PC-3 (cell line): ENCODE results near the gene TNFSF13.

Source experiments
- EZH2 ChIP-seq: fragments of 300-600 bp; sonication (generic); IDR thresholded peaks from one replicate; pipeline ENCODE4 v1.6.1; 2017; ENCODE audit warnings: antibody characterized with exemption, mild to moderate bottlenecking, low read length; ENCODE audit not compliant: unreplicated experiment
- EZH2phosphoT487 ChIP-seq: fragments of 300-600 bp; sonication (generic); IDR thresholded peaks from 2 replicates; pipeline ENCODE4 v1.6.1; 2018; ENCODE audit warnings: mild to moderate bottlenecking, antibody characterized with exemption, low read length, borderline replicate concordance
- TF ChIP-seq, protein P1 (sequence below): fragments of 300-600 bp; sonication (generic); conservative IDR thresholded peaks from 2 replicates; pipeline ENCODE4 v1.5.1; 2017; ENCODE audit warnings: antibody characterized with exemption, low read depth, mild to moderate bottlenecking, low read length

- TF ChIP-seq, protein P1, sequence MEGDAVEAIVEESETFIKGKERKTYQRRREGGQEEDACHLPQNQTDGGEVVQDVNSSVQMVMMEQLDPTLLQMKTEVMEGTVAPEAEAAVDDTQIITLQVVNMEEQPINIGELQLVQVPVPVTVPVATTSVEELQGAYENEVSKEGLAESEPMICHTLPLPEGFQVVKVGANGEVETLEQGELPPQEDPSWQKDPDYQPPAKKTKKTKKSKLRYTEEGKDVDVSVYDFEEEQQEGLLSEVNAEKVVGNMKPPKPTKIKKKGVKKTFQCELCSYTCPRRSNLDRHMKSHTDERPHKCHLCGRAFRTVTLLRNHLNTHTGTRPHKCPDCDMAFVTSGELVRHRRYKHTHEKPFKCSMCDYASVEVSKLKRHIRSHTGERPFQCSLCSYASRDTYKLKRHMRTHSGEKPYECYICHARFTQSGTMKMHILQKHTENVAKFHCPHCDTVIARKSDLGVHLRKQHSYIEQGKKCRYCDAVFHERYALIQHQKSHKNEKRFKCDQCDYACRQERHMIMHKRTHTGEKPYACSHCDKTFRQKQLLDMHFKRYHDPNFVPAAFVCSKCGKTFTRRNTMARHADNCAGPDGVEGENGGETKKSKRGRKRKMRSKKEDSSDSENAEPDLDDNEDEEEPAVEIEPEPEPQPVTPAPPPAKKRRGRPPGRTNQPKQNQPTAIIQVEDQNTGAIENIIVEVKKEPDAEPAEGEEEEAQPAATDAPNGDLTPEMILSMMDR = no peak
- TF ChIP-seq EZH2 (no peak), EZH2phosphoT487 (no peak)
Measured at GRCh38 chr17:7512105-7512504, 46.4 kb upstream of the TNFSF13 start.
